Activated gamma-delta T cell treated with anti-CD3 and anti-CD28 coated beads, Interleukin-2, amount 50 U/mL, for 16 hours (primary cell): Measurements from ENCODE around the gene ICAM3.
"Not testable (repeated sequence)": the region's sequence is repeated elsewhere in the genome, so short reads cannot be mapped to it uniquely, and the experiment has no call there.

Experiments
- DNase-seq: peaks from one replicate; pipeline ENCODE4 v3.0.0-alpha.2; 2020; ENCODE audit warnings: low read depth

ICAM3 gene

DNA sequence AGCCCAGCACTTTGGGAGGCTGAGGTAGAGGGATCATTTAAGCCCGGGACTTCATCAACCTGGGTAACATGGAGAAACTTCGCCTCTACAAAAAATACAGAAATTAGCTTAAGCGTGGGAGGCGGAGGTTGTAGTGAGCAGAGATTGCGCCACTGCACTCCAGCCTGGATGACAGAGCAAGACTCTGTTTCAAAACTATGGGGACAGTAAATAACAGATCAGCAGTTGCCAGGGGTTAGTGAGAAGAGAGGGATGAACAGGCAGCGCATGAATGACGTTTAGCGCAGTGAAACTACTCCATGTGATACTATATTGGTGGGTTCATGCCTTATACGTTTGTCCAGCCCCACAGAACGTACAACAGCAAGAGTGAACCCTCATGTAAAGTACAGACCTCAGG lies 7.1 kb upstream of the ICAM3 start:
- no peak for DNase-seq

DNA sequence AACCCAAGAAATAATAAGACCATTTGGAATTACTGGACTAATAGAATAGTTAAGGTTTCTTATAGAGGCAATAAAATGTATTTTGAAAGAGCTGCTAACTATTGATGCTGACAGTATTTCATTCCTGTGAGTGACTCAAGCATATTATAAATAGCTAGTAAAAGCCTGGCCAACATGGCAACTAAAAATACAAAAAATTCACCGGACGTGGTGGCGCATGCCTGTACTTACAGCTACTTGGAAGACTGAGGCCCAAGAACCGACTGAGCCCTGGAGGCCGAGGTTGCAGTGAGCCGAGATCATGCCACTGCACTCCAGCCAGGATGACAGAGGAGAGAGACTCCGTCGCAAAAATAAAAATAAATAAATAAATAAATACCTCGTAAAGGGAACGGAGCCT lies 5.4 kb upstream of the ICAM3 start:
- no peak for DNase-seq

DNA sequence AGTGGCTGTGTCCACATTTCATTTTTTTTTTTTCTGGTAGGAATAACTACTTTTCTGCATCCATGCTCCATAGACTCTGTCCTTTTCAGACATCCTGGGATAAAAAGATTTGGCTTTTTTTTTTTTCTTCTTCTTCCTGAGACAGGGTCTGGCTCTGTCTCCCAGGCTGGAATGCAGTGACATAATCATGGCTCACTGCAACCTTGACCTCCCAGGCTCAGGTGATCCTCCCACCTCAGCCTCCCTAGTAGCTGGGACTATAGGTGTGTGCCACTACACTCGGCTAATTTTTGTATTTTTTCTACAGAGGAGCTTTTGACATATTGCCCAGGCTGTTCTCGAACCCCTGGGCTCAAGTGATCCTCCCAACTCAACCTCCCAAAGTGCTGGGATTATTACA lies 4.1 kb upstream of the ICAM3 start:
- no peak for DNase-seq

DNA sequence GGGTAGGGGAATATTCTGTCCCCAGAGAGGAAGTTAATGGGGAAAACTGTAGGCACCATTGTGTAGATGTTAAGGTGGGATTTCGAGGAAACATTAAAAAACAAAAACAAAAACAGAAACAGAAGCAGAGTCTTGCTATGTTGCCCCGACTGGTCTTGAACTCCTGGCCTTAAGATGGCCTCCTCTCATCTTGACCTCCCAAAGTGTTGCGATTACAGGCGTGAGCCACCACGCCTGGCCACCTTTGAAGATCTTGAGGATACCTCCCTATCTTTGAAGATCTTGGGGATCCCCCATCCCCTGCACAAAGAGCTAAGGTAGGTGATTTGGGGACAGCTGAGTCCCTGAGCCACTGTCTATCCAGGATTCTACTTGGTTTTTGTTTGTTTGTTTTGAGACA lies 553 bp upstream of the ICAM3 start:
- DNase-seq, result no peak

DNA sequence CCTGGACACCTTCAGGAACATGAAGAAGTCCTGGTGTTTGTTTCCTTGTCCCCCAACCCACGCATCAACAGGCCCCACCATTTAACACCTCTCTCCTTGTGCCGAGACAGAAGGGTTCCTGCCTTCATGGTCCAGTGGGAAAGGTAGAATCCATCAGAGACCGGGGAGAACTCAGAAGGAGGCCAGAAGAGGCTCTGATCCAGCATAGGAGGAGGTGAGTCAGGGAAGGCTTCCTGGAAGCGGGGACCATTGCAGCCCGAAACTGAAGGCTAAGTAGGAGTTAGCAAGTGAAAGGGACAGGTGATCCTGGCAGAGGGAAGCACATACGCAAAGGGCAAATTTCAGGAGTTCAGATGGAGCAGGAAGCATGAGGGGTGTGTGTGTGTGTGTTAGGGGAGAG lies 484 bp downstream of the ICAM3 start:
- DNase-seq, result no peak

DNA sequence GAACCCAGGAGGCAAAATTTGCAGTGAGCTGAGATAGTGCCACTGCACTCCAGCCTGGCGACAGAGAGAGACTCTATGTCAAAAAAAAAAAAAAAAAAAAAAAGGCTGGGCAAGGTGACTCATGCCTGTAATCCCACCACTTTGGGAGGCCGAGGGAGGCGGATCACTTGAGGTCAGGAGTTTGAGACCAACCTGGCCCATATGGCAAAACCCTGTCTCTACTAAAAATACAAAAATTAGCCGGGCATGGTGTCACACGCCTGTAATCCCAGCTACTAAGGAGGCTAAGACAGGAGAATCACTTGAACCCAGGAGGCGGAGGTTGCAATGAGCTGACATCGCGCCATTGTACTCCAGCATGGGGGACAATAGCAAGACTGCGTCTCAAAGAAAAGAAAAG lies 2.7 kb downstream of the ICAM3 start:
- DNase-seq, result not testable (repeated sequence)

DNA sequence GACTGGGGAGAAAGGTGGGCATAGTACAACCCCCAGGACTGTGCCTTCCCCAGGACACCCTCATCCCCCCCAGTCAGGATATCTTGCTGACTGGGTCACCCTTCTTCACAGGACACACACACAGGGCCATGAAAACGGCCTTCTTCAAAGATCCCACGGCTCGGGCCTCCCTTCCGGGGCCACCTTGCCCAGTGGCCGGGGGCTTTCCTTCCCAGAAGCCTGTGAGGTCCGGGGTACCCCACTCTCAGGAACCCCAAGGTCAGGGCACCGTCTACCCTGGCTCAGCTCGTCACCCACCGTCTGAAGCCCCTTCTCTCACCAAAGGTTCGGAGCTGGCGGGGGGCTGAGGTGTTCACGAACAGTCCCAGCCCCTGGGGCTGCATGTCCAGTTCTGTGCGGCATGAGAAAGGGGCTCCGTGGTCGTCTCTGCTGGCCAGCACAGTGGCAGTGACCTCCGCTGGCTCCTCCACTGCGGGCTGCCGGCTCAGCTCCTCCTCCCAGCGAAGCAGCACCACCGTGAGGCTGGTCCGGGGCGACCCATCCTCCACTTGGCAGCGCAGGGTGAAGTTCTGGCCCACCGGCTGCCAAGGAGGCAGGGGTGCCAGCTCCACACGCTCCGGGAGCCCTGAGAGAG lies 4.0 kb downstream of the ICAM3 start:
- no peak for DNase-seq

DNA sequence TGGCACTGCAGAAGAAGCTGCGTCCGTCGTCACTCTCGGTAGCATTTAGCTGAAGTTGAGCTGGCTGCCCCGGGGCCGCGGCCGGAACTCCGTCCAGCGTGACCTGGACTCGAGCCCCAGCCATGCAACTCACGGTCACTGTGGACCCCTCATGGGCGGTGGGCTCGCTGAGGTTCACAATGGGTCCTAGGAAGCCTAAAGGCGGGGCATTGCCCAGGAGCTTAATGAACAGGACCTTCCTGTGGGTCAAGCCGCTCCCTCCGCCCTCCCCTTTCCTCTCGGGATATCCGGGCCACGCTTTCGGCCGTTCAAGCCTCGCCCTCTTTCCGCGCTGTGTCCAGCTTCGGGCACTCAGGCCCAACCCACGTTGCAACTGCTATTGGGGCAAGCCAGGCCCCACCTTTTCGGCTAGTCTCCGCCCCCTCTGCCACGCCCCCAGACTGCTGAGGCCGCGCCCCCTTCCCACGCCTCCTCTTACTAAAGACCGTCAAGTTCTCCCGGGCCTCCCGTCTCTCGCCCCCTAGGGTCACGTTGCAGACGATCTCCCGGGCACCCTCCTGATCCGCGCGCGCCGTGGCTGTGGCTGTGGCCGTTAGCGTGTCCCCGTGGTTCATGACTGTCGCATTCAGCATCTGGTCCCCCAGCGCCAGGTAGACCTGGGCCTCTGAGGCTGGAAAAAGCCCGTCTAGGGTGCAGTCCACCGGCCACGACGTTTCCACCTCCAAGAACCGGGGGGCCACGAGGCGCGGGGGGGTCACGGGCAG lies 4.7 kb downstream of the ICAM3 start:
- DNase-seq, result no peak

DNA sequence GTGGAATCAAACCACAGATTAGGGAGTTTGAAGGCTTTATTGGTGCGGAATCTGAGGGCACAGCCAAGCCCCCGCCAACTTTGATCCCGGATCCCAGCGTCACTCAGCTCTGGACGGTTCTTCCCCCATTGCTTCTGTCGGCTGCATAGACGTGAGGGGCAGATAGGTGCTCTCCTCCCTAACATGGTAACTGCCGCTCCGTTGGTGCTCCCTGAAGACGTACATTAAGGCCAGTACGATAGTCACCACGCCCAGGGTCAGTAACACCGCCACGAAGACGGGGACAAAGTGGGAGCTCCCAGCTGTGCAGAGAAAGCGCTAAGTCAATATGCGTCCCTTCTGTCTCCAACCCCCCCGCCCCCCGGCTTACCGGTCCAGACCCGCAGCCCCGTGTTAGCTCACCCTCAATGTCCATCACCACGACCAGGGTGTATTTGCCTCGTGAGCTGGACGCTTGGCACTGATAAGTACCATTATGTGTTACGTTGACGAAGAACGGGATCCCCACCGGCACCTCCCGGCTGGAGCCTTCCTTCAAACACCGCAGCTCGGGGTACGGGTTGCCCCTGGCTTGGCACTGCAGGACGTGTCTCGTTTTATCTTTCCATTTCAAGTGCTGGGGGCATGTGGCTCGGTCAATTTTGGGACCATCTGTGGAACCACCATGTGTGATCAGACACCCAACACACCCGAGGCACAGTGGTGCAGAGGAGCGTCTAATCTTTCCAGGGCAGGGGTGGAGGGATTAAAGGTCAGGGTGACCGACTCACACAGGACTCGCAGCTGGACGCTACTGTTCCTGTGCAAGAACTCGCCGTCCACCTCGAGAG lies 5.5 kb downstream of the ICAM3 start:
- DNase-seq, result no peak

DNA sequence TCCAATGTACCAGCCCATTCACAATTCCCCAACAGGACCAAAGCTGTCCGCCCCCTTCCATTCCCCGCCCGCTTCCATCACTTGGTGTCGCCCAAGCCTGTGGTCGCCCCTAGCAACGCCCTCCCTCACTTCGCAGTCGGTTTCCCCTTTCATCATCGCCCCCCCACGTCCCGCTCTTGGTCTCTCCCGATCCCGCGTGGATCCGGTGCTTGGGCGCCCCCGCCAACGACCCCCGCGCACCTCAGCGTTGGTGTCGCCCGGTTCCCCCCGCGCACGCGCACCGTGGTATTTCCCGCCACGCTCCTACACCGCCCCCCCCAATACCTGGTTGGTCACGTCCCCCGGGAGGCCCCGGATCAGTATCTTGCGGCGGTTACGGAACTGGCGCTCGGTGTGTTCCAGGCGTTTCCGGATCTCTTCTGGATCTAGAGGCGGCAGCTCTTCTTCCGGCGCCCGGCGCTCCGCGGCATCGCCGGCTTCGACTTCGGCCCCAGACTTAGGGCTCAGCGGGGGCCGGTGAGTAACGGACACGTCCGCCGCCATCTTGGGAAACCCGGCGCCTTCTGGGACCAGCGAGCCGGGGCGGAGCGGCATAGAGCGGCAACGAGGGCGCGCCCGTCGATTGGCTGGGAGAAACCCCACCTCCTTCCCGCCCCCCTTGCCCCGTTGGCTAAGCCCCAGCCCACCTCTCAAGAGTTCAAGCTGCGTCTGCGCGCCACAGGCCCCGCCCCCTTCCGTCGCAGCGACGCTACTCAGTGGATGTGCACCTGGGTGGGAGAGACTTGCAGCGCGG lies 6.3 kb downstream of the ICAM3 start, which contains the start of gene RAVER1:
RAVER1 (minus strand) TSS at position 565 of the 793 bp plus-strand sequence; CDS start at position 543, 22 bp downstream.
- DNase-seq, result peak; percentile 97

DNA sequence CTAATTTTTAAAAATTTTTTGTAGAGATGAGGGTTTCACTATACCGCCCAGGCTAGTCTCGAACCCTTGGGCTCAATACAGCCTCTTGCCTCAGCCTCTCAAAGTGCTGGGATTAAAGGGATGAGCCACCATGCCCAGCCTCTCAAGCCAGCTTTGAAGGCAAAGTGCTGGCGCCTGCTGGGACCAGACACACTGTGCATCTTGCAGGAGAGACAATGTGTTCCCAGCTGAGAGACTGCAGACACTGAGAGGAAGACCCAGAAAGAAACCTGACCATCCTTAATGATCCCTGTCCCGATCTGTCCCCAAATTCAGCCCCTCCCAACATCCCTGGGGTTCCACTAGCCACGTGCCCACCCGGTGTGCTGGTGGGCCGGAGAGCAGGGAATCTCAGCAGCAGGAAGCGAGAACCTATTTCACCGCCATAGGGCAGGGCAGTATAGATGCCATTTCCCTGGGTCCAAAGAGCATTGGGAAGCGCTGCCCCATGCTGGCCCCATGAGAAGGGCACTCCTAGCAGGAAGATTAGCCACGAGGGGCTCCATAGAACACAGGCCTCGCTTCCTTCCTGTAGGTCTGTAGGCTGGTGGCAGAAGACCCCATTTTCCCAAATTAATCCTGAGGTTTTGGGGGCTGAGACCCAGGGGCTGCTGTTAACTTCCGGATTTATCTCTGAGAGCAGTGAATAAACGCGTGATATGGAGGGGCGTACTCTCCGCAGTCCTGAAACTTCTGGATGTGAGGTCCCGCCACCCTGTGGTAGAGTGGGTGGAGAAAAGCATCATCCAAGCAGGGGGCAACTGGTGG lies 7.1 kb downstream of the ICAM3 start:
- no peak for DNase-seq

DNA sequence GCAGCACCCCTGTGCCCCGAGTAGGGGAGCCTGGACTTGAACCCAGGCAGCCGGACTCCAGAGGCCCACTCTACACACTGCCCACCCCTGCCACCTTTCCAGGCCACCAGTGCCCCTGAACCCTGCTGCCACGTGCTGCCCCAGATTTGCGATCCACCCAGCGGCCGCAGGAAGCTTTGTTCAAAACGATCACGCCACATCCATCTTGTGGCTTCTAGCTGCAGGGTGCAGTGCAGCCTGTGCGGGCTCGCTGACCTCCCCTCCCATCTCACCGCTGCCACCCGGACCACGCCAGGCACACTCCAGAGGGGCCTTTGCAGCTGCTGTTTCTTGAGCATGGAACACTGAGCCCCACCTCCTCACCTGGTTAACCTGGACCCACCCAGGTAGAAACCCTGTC lies 9.9 kb downstream of the ICAM3 start:
- no peak for DNase-seq

DNA sequence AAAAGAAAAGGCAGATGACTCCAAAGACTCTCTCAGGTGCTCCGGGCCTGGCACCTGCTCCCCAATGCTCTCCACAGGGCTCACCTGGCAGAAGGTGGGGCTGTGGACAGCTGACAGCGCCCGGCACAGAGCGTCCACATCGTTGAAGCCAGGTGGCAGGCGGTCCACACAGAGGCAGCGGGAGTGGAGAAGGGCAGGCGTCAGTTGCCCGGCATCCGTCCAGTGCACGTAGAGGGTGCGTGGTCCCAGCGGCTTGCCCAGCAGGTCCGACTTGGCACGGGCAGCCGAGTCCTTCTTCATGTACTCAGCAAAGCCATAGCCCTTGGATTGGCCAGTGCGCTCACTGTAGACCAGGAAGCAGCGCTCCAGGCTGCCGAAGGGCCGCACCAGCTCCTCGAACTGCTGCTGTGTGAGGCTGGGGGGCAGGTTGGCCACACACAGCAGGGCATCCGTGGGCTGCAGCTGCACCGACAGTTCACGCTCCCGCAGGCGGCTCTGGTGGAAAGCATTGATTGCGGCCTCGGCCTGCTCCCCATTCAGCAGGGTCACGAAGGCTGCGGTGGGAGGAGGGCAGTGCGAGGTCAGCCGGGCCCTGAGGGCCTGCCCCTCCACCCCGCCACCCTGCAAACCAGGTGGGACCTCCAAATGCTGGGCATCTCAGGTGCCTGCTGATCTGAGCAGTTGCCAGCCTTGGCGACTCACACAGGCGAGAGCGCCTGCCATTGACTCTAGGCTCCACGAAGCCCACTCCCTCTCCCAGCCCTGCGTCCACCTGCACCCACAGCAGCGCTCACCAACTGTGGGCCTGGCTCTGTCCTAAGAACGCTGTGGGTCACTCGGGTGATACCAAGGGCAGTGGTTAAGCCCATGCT lies 10.6 kb downstream of the ICAM3 start:
- DNase-seq, result no peak

DNA sequence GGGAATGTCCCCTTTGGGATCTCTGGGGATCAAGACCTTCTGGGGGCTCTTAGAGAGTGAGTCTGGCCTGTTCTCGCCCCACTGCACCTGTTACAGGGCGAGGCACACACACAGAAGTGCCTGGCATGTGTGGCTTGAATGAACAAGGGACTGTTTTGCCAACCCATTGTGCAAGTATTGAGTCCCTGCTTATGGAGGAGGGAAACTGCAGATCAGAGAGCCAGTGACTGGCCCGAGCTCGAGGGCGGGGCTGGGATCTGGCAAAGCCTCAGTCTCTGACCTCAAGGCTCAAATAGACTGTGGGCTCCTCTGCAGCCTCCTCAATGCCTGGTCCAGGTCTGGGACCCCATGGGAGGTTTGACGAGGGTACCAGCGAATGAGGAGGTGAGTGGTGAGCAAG lies 11.6 kb downstream of the ICAM3 start:
- DNase-seq, result no peak

DNA sequence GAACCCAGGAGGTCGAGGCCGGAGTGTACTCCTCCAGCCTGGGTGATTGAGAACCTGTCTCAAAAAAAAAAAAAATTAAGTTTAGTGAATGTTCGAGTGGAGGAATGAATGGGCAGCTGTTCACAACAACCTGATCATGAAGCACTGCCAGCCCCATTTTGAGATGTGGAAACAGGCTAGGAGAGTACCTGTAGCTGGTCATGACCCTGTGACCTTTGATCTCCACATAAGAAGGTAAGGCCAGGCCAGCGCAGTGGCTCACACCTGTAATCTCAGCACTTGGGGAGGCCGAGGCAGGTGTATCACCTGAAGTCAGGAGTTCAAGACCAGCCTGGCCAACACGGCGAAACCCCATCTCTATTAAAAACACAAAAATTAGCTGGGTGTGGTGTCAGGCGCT lies 13.7 kb downstream of the ICAM3 start:
- no peak for DNase-seq

DNA sequence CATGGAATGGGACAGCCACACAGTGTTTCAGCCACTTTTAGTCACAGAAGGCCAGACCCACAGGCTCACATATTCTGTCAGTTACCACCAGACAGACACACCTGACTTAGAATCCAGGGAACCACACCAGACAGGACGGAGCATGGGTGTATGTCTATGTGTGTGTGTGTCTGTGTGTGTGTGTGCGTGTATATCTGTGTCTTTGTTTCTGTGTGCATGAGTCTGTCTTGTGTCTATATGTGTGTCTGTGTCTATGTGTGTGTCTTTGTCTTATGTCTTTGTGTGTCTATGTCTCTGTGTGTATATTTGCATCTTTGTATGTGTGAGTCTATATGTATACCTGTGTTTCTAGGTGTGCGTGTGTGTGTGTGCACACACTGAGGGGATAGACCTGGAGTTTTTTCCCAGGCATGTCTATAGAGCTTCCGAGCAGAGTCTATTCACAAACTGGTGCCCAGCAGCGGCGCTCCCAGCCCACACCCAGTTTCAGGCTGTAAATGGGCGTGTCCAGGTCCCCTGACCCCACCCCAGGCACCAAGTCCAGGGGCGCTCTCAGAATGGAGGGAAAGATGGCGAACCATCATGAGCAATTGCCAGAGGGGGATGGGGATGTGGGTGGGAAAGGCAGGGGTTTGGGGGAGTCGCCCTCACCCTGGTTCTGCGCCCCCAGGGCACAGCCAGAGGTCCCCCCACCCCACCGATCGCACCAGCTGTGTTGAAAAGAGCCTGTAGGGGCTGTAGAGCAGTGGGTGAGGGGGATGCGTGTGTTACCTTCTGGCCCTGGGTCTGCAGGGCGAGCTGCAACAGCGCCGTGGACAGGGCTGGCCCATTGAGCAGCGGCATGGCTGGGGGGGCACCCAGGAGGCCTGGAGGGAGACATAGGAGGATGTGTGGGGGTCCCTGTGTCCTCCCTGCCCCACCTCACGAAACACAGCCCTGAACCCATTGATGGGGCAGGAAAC lies 17.3 kb downstream of the ICAM3 start:
- DNase-seq, result no peak

DNA sequence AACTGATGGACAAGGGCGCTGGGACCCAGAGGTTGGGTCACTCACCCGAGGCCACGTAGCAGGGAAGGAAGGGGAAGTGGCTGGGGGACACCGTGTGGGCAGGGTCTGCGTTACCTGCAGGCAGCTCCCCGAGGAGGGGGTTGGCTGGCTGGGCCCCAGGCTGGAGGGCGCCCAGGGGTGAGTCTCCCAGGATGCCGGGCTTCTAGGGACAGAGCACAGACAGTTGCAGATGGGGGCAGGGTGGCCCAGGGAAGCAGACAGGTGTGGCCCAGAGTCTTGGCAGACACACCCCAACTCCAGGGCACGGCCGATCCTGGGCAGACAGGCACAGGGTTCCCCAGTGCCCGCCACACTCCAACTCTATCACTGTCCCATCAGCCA lies 18.0 kb downstream of the ICAM3 start:
- no peak for DNase-seq

DNA sequence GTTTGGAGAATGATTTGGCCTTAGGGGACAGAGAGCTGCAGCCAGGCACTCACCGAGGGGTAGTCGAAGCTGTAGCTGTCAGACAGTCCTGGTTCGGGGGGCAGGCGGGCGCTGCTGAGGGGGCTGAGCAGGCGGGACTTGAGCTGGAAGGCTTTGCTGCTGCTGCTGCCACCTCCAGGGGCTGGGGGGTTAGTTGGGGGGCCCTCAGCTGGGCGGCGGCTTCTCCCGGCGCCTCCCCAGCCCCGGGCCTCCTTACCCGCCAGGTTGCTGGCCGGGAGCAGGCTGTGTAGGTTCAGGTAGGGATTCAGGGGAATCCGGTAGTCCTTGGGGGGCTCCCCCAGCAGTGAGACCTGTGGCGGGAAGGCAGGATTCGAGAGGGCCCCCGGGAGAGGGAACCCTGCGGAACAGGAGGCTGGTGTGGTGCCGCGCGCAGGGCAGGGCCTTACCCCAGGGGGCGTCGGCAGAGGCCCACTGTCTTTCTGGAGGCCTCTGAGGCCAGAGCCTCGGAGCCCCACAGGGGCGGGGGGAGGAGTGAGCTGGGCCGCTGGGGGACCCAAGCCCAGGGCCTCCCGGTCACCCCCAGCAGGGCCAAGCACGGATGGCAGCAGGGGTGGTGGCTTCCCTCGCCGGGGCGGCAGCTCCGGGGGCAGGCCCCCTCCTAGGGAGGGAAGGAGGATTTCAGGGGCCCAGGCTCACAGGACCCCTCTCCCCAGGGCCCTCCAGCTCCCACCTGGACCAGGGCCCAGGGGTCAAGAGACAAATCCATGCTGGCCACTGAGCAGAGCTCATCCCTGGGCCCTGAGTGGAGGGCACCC lies 18.6 kb downstream of the ICAM3 start:
- DNase-seq, result no peak
